Measurements from ENCODE around the gene DIP2C. TPM values are rescaled to one million over a fixed set of nuclear protein-coding genes. Genes with fewer than 3 reads are reported as not detected.

DIP2C gene
- total RNA-seq, 1 donor from 2014 or later: 11.4 TPM

DNA sequence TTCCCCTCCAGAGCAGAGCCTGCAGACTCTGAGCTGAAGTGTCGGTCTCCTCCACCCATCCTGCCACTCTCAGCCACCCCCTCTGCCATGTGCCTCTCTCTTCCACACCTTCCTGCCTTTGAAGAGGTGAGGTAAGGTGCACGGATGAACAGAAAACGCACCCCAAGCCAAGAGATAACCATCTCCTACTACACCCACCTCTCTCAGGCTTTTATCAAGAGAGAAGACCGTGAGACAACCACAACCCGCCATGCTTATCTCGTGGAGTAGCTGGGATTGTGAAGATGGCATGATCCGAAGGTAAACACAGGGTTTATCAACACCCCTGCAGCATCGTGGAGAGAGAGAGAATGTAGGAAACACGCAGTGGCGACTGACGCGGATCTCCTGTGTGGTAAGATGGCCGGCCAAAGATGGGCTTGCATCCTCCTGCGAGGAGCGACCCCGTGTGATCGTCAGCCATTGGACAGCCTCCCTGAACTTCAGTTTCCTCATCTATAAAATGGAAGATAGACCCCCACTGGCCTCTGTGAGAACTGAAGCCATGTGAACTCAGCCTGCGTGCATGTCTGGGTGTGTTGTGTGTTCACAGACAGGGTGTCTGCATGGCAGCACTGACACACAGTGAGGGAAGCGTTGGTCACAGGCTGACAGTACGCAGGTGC, 219.0 kb downstream of the DIP2C start:
- TF ChIP-seq, protein P1, sequence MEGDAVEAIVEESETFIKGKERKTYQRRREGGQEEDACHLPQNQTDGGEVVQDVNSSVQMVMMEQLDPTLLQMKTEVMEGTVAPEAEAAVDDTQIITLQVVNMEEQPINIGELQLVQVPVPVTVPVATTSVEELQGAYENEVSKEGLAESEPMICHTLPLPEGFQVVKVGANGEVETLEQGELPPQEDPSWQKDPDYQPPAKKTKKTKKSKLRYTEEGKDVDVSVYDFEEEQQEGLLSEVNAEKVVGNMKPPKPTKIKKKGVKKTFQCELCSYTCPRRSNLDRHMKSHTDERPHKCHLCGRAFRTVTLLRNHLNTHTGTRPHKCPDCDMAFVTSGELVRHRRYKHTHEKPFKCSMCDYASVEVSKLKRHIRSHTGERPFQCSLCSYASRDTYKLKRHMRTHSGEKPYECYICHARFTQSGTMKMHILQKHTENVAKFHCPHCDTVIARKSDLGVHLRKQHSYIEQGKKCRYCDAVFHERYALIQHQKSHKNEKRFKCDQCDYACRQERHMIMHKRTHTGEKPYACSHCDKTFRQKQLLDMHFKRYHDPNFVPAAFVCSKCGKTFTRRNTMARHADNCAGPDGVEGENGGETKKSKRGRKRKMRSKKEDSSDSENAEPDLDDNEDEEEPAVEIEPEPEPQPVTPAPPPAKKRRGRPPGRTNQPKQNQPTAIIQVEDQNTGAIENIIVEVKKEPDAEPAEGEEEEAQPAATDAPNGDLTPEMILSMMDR (conservative IDR thresholded peaks at IDR 0.05; ENCODE audit: low read depth, low read length): no peak
- no peak for DNase-seq (ENCODE audit: low read depth)
- no peak overlapping the region for H3K4me3 ChIP-seq (ENCODE audit: low read depth, low read length)

DNA sequence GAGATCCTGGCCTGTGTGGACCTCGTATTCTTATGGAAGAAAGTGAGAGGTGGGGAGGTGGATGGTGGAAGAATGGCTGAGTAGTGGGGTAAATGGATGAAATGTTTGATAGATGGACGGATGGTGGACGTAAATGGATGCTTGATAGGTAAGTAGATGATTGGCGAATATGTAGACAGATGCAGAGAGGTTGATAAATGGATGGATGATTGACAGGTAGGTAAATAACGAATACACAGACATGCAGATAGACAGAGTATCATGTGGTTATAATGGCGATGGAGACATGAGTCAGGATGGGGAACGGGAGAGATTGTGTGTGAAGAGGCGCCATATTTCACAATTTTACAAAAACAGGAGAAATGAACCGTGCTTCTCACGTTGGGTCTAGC, 219.5 kb downstream of the DIP2C start:
- no peak overlapping the region for H3K4me3 ChIP-seq (ENCODE audit: low read depth, low read length)
- DNase-seq (ENCODE audit: low read depth): no peak
- TF ChIP-seq, protein P1 (conservative IDR thresholded peaks at IDR 0.05; ENCODE audit: low read depth, low read length): no peak

DNA sequence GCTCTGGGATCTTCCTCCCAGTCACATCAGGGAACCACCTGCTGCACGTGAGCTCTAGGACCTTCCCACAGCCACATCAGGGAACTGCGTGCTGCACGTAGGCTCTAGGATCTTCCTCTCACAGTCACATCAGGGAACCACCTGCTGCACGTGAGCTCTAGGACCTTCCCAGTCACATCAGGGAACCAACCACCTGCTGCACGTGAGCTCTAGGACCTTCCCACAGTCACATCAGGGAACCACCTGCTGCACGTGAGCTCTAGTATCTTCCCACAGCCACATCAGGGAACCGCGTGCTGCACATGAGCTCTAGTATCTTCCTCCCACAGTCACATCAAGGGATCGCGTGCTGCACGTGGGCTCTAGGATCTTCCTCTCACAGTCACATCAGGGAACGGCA, 229.7 kb downstream of the DIP2C start:
- DNase-seq (ENCODE audit: low read depth): no peak
- H3K4me3 ChIP-seq (ENCODE audit: low read depth, low read length): no peak overlapping the region
- TF ChIP-seq, protein P1 (conservative IDR thresholded peaks at IDR 0.05; ENCODE audit: low read depth, low read length): no peak

DNA sequence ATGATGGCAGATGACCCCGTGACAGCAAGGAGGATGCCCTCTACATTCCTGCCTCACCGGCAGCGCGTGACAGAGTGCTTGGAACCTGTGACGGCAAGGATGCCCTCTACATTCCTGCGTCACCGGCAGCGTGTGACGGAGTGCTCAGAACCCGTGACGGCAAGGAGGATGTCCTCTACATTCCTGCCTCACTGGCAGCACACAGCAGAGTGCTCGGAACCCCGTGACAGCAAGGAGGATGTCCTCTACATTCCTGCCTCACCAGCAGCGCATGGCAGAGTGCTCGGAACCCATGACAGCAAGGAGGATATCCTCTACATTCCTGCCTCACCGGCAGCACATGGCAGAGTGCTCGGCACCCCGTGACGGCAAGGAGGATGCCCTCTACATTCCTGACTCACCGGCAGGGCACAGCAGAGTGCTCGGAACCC, 231.0 kb downstream of the DIP2C start:
- DNase-seq (ENCODE audit: low read depth): peak; percentile 98
- H3K4me3 ChIP-seq (ENCODE audit: low read depth, low read length): no peak overlapping the region
- TF ChIP-seq, protein P1 (conservative IDR thresholded peaks at IDR 0.05; ENCODE audit: low read depth, low read length): peak; percentile 34

DNA sequence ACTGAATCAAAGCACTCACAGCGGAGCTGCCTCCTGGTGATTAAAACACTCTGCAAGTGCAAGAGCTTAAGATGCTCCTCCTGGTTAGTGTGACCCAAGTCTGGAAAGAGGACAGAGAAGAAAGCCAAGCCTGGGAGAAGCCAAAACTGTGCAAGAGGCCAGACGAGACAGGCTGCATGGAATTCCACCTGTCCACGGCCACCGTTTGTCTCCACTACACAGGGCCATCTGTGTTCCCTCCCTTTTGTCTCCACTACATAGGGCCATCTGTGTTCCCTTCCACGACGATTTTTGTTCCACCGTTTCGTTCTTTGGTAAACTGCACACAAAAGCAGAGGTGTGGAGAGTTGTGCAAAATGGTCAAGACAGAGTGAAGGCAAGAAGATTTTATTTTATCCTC, 233.0 kb downstream of the DIP2C start:
- TF ChIP-seq, protein P1 (conservative IDR thresholded peaks at IDR 0.05; ENCODE audit: low read depth, low read length): no peak
- H3K4me3 ChIP-seq (ENCODE audit: low read depth, low read length): no peak overlapping the region
- DNase-seq (ENCODE audit: low read depth): no peak

DNA sequence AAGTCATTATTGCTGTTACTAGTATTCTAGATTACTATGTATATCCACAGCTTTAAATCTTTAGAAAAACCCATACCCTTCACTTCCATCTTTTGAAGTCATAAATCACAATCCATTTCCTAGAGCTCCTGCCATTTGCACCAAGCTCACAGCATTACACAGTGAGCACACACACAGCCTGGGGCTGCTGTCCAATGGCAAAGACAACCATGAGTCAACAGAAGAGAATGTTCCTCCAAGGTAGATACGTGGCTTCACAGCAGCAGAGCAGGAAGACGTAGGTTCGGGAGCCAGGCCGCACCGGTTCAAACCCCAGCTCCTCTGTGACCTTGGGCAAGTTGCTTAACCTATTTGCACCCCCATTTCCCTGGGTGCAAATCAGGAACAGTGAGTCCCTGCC, 234.6 kb downstream of the DIP2C start:
- DNase-seq (ENCODE audit: low read depth): peak; percentile 83
- TF ChIP-seq, protein P1 (conservative IDR thresholded peaks at IDR 0.05; ENCODE audit: low read depth, low read length): no peak
- no peak overlapping the region for H3K4me3 ChIP-seq (ENCODE audit: low read depth, low read length)

DNA sequence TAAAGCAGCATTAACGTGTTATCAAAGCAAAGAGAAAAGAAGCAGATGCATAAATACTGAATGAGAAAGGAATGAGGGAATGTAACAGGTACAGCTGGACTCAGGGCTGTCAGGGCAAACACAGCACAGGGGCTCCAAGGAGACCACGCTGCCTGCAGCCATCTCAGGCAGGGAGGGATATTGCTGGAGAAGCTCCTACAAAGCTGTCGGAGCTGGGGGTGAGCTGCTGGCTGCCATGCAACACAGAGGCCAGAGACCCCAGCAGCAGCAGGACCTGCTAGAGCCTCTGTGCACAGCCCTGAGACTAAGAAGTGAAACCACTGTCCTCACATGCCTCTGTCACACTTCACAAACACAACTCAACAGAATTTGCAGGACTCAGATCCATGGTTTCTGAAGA, 235.8 kb downstream of the DIP2C start:
- TF ChIP-seq, protein P1 (conservative IDR thresholded peaks at IDR 0.05; ENCODE audit: low read depth, low read length): no peak

More for the DNA sequence above, 235.8 kb downstream of the DIP2C start:
- no peak for DNase-seq (ENCODE audit: low read depth)
- no peak overlapping the region for H3K4me3 ChIP-seq (ENCODE audit: low read depth, low read length)
